D721Med (cell line): ENCODE measurements around the gene ANK2.

ENCODE experiments used
- DNase-seq: peaks from one replicate; pipeline ENCODE4 v3.0.0; 2011; ENCODE audit warnings: low spot score; ENCODE audit not compliant: insufficient read length
- FAIRE-seq: peaks from 2 replicates; lab custom pipeline; 2011; peaks lifted over from hg19 to GRCh38; lab: Jason Lieb, UNC
- TF ChIP-seq, protein P1 (sequence below): IDR thresholded peaks from 2 replicates; pipeline ENCODE4 v1.5.1; 2012; ENCODE audit warnings: mild to moderate bottlenecking, control low read depth; ENCODE audit not compliant: insufficient read depth; ENCODE audit errors: missing control alignments

ANK2 gene

DNA sequence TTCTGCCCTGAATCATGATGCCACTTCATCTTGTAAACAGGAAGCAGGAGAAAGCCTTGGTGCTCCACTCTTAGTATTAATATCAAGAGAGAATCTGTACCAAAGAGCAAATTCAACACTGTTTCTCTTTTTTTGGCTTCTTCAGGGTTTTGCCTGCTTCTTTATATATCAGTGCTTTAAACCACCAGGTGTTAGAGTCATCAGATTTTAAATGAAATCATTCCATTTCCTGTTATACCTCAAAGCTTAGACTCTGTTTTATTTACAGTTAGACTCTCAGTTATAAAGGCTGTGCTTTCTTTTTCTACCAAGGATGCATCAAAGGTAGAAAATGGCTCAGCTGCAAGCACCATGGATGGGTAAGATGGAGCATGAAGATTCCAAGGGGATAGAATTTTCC, 361.2 kb downstream of the ANK2 start:
- DNase-seq = no peak
- no peak for FAIRE-seq

DNA sequence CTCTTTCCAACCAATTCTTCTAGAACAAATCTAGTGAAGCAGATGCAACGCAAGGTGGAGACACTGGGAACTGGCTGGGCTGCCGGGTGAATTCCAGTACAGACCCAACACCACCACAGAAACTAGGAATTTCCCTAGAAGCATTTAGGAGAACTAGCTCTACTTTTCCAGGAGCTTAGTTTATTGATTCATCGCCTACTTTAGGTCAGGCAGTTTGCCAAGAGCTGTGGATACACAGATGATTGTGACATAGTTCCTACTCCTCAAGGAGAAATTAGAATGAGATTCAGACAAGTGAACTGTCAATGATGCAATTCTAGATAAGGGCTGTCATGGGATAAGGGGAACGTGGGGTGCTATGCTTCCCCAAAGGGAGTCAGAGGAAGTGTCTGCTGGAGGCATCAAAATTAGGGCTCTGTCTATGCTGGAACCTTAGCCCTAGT, 362.1 kb downstream of the ANK2 start:
- TF ChIP-seq, protein P1, sequence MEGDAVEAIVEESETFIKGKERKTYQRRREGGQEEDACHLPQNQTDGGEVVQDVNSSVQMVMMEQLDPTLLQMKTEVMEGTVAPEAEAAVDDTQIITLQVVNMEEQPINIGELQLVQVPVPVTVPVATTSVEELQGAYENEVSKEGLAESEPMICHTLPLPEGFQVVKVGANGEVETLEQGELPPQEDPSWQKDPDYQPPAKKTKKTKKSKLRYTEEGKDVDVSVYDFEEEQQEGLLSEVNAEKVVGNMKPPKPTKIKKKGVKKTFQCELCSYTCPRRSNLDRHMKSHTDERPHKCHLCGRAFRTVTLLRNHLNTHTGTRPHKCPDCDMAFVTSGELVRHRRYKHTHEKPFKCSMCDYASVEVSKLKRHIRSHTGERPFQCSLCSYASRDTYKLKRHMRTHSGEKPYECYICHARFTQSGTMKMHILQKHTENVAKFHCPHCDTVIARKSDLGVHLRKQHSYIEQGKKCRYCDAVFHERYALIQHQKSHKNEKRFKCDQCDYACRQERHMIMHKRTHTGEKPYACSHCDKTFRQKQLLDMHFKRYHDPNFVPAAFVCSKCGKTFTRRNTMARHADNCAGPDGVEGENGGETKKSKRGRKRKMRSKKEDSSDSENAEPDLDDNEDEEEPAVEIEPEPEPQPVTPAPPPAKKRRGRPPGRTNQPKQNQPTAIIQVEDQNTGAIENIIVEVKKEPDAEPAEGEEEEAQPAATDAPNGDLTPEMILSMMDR = no peak
- FAIRE-seq (no peak), DNase-seq (no peak)

More for the DNA sequence above, 361.2 kb downstream of the ANK2 start:
- TF ChIP-seq, protein P1 = no peak

DNA sequence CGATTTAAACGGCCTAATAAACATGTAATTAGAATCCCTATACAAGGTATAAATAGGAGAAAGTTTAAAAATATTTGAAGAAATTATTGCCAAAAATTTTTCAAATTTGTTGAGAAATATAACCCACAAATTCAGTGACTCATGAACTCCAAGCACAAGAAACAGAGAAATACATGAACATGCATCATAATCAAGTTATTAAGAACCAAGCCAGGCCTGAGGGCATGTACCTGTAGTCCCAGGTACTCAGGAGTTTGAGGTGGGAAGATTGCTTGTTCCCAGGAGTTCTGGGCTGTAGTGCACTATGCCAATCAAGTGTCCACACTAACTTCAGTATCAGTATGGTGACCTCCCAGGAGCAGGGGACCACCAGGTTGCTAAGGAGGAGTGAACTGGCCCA, 370.2 kb downstream of the ANK2 start:
- TF ChIP-seq, protein P1 = no peak
- FAIRE-seq = no peak
- no peak for DNase-seq

DNA sequence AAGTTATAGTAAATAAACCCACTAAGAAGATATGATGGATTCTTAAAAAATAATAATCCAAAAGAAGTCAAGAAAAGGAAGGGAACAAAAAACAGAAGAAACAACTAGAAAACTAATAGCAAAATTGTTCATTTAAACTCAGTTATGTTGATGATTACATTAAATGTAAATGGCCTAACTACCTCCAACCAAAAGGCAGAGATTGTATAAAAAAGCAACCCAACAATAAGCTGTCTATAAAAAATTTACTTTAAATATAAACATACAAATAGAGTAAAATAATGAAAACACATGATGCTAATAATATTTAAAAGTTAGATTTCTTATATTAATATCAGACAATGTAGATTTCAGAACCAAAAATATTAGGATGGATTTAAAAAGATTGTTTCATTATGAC, 371.5 kb downstream of the ANK2 start:
- DNase-seq = no peak
- TF ChIP-seq, protein P1 = no peak
- no peak for FAIRE-seq

DNA sequence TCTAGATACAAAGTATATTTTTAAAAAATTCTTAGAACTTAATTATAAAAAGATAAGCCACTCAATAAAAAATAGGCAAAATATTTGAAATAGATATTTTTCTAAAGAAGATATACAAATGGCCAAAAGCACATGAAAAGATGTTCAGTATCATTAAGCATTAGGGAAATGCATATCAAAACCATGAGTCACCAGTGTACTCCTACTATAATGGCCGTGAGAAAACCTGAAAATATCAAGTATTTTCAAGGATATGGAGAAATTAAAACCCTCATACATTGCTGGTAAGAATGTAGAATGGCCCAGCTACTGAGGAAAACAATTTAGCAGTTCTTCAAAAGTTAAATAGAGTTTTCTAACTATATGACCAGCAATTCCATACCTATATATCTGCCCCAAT, 374.2 kb downstream of the ANK2 start:
- no peak for FAIRE-seq
- DNase-seq = no peak
- TF ChIP-seq, protein P1 = no peak

DNA sequence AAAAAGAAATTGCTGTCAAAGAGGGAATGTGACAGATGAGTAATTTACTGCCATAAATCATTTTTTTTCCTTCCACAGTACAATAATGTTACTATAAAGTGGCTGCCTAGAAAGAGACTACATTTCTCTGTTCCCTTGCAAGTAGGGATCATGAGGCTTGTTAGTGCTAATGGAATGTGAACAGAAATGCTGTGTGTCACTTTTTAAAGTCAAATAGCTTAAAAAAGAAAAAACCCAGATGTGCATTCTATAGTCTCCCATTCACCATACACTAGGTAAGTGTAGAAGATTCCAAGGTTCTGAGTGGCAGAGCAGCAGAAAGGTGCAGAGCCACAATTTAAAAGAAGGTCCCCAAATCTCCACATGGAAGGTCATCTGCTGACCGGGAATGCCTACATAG, 383.7 kb downstream of the ANK2 start:
- TF ChIP-seq, protein P1 = no peak
- no peak for FAIRE-seq

More for the DNA sequence above, 383.7 kb downstream of the ANK2 start:
- no peak for DNase-seq
